GM20000 (cell line): ENCODE results near the gene OSGEPL1.
"Not testable (repeated sequence)": the region's sequence is repeated elsewhere in the genome, so short reads cannot be mapped to it uniquely, and the experiment has no call there.

ENCODE experiments used
- DNase-seq: peaks from one replicate; pipeline ENCODE4 v3.0.0; 2012; ENCODE audit warnings: low spot score
- CTCF ChIP-seq: IDR thresholded peaks from 2 replicates; pipeline ENCODE4 v1.5.1; 2012; ENCODE audit warnings: mild to moderate bottlenecking, control low read depth; ENCODE audit errors: extremely low read depth, missing control alignments

OSGEPL1 gene

GRCh38 chr2:189726849-189727248, 35.7 kb downstream of the OSGEPL1 start:
- no peak for TF ChIP-seq CTCF

GRCh38 chr2:189726271-189726670, 36.3 kb downstream of the OSGEPL1 start:
- DNase-seq, result no peak
- TF ChIP-seq CTCF, result no peak

More at GRCh38 chr2:189726849-189727248, 35.7 kb downstream of the OSGEPL1 start:
- no peak for DNase-seq

GRCh38 chr2:189723192-189723591, 39.4 kb downstream of the OSGEPL1 start:
- no peak for TF ChIP-seq CTCF
- DNase-seq, result no peak

- TF ChIP-seq CTCF, result no peak
- no peak for DNase-seq
These were observed 43.0 kb downstream of the OSGEPL1 start for GRCh38 chr2:189719571-189719970.

GRCh38 chr2:189717593-189717992, 45.0 kb downstream of the OSGEPL1 start:
- not testable (repeated sequence) for DNase-seq

GRCh38 chr2:189709501-189710221, 52.9 kb downstream of the OSGEPL1 start:
- TF ChIP-seq CTCF, result no peak
- no peak for DNase-seq

GRCh38 chr2:189702071-189702470, 60.5 kb downstream of the OSGEPL1 start:
- DNase-seq, result no peak

More at GRCh38 chr2:189702071-189702470, 60.5 kb downstream of the OSGEPL1 start:
- TF ChIP-seq CTCF, result no peak
